Erythroblast (primary cell): Measurements from ENCODE around the gene UGT1A7.
"Not testable (repeated sequence)": the region's sequence is repeated elsewhere in the genome, so short reads cannot be mapped to it uniquely, and the experiment has no call there.

Experiments used
- DNase-seq, 2 experiments: peaks; one replicate each; lab custom pipeline; 2025; lab: John Stamatoyannopoulos, UW
- GATA1 ChIP-seq: IDR thresholded peaks from 2 replicates; pipeline ENCODE4 v1.6.1; 2011; ENCODE audit warnings: low read depth, mild to moderate bottlenecking, control low read depth, low read length, moderate library complexity
- POLR2A ChIP-seq: IDR thresholded peaks from 2 replicates; pipeline ENCODE4 v1.6.1; 2011; ENCODE audit warnings: mild to moderate bottlenecking, low read length

The UGT1A7 gene

DNA sequence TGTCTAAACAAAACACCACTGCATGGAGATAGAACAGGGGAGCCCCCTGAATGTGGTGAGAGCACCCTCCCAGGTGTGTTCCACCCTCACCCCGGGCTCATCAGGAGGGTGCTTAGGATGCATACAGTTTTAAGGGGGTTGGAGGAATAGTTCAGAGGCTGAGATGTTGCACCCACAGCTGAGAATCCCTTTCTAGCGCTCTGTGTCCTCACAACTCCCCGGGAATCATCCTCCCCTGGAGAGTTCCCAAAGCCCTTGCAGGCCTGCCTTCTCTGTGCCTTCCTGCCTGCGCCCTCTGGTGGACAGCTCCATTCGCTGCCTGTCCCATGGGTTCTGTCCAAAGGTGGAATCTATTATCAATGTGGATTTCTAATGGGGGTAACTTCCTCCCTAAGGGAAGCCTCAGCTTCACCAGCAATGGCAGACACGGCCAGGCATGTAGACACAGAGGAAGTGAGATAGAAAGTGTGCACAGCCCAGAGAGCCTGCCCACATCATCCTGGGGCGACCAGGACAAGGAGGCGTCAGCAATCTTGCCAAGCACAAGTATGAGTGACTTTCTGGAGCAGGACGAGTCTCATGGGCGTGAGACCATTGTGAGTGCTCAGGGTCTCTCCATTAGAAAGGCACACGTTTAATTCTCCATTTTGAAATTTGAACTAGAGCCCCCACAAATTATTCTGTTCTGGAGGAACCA, 29.8 kb downstream of the UGT1A7 start:
- TF ChIP-seq POLR2A (no peak), GATA1 (no peak)
- DNase-seq = peak; percentile 67 to 82

DNA sequence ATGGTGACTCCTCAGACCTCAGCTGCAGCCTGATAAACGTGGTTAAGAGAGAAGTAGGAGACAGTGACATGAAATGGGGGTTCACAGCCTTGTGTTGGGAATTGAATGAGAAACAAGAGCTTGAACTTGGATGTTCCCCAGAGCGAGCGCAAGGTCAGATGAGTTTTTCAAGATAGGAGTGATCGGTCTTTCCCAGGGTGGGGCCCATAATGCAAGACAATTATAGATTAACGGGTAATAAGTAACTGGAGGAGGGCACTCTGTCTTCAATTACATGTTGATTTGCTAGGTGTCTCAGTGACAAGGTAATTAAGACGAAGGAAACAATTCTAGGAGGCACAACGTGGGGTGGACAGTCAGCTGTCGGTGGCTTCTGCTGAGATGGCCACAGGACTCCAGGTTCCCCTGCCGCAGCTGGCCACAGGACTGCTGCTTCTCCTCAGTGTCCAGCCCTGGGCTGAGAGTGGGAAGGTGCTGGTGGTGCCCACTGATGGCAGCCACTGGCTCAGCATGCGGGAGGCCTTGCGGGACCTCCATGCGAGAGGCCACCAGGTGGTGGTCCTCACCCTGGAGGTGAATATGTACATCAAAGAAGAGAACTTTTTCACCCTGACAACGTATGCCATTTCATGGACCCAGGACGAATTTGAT, 31.0 kb downstream of the UGT1A7 start, which contains the start of gene UGT1A5:
TSS of gene UGT1A5 (plus strand) at position 297 of the 651 bp plus-strand sequence. CDS start at position 382, 85 bp downstream.
- TF ChIP-seq GATA1 = no peak
- no peak for TF ChIP-seq POLR2A
- DNase-seq = no peak

DNA sequence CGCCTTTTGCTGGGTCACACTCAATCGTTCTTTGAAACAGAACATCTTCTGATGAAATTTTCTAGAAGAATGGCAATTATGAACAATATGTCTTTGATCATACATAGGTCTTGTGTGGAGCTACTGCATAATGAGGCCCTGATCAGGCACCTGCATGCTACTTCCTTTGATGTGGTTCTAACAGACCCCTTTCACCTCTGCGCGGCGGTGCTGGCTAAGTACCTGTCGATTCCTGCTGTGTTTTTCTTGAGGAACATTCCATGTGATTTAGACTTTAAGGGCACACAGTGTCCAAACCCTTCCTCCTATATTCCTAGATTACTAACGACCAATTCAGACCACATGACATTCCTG, 31.5 kb downstream of the UGT1A7 start:
- TF ChIP-seq GATA1 = no peak
- TF ChIP-seq POLR2A = no peak
- no peak for DNase-seq

DNA sequence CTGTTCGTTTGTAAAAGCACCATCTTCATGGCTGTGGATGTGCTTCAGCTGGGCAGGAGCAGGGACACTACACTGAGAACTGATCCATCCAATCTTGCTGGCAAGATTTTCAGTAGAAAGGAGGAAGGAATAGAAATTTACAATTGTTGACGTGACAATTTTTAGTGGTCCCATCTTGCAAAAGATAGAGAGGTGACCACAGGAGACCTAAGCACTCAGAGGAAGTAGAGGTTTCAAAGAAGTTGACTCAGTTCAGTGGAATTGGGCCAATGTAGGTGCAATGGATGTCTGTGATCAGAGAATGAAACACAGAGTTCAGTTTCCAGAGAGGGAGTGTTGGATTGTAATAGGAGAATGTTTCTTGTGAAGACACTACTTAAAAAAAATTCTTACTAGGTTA, 32.4 kb downstream of the UGT1A7 start:
- TF ChIP-seq POLR2A (no peak), GATA1 (no peak)
- no peak for DNase-seq

DNA sequence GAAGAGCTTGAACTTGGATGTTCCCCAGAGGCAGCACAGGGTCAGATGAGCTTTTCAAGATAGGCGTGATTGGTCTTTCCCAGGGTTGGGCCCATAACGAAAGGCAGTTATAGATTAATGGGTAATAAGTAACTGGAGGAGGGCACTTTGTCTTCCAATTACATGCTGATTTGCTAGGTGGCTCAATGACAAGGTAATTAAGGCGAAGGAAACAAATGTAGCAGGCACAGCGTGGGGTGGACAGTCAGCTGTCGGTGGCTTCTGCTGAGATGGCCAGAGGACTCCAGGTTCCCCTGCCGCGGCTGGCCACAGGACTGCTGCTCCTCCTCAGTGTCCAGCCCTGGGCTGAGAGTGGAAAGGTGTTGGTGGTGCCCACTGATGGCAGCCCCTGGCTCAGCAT, 36.9 kb downstream of the UGT1A7 start, which contains the start of gene UGT1A4:
TSS of gene UGT1A4 (plus strand) at position 185 of the 400 bp plus-strand sequence. CDS start at position 270, 85 bp downstream.
- no peak for TF ChIP-seq POLR2A
- no peak for DNase-seq

DNA sequence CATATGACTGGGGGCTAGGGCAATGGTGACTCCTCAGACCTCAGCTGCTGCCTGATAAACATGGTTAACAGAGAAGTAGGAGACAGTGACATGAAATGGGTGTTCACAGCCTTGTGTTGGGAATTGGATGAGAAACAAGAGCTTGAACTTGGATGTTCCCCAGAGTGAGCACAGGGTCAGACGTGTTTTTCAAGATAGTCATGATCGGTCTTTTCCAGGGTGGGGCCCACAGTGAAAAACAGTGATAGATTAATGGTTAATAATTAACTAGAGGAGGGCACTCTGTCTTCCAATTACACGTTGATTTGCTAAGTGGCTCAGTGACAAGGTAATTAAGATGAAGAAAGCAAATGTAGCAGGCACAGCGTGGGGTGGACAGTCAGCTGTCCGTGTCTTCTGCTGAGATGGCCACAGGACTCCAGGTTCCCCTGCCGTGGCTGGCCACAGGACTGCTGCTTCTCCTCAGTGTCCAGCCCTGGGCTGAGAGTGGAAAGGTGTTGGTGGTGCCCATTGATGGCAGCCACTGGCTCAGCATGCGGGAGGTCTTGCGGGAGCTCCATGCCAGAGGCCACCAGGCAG, 47.1 kb downstream of the UGT1A7 start, which contains the start of gene UGT1A3:
TSS of gene UGT1A3 (plus strand) at position 320 of the 579 bp plus-strand sequence. CDS start at position 405, 85 bp downstream.
- TF ChIP-seq POLR2A (no peak), GATA1 (no peak)
- no peak for DNase-seq

DNA sequence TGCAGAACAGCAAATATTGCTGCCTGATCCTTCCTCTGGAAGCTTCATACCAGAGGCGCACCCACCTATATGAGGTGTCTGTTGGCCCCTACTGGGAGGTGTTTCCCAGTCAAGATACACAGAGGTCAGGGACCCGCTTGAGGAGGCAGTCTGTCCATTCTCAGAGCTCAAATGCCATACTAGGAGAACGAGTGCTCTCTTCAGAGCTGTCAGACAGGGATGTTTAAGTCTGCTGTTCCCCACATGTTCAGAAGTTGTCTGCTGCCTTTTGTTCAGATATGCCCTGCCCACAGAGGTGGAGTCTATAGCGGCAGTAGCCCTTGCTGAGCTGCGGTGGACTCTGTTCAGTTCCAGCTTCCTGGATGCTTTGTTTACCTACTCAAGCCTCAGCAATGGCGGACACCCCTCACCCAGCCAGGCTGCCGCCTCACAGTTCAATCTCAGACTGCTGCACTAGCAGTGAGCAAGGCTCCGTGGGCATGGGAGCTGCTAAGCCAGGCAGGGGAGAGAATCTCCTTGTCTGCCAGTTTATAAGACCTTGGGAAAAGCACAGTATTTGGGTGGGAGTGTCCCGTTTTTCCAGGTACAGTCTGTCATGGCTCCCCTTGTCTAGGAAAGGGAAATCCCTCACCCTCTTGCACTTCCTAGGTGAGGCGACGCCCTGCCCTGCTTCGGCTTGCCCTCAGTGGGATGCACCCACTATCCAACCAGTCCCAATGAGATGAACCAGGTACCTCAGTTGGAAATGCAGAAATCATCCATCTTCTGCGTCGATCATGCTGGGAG, 55.4 kb downstream of the UGT1A7 start:
- not testable (repeated sequence) for DNase-seq

DNA sequence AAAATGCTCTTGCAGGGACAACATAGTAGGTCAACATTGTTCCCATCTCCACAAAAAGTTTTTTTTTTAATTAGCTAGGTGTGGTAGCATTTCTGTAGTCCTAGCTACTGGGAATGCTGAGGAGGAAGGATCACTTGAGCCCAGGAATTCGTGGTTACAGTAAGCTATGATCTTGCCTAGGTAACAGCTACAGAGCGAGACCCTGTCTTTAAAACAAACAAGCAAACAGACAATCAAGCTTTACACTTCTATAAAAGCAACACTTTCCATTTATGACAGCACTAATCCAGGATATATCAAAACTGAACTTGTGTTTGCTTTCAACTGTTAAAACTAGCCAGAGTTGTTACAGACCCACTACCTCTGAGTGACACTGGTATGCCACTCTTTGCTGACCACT, 59.2 kb downstream of the UGT1A7 start:
- no peak for DNase-seq
- TF ChIP-seq POLR2A (no peak), GATA1 (no peak)

DNA sequence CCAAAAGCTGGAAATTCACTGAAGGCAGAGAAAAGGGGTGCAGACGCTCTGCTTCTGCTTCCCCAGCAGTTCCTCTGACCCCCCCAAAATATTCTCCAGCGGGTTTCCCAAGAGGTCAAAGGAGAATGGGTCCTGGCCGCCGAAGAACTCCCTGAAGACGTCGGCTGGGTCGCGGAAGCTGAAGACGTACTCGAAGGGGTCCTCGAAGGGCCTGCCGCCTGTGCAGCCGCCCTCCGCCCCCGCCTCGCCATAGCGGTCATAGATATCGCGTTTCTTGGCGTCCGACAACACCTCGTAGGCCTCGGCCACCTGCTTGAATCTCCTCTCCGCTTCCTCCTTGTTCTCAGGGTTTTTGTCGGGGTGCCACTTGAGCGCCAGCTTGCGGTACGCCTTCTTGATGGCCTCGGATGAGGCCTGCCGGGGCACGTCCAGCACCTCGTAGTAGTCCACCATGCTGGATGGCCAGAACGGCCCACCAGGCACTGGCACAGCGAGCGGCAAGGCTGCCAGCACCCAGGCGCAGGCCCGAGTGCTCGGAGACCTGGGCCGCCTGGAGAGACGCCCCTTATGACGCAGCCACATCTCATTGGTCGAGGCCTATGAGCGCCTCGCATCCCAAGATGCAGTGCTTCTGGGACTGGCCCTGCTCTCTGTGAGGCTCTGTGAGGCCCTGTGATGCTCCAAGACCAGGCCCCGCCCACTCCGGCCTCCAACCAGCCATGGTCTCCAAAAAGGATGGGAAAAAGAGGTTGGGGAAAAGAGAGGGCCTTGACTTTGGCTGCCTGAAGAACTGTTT, 62.0 kb downstream of the UGT1A7 start:
- no peak for TF ChIP-seq POLR2A
- no peak for TF ChIP-seq GATA1
- no peak for DNase-seq

DNA sequence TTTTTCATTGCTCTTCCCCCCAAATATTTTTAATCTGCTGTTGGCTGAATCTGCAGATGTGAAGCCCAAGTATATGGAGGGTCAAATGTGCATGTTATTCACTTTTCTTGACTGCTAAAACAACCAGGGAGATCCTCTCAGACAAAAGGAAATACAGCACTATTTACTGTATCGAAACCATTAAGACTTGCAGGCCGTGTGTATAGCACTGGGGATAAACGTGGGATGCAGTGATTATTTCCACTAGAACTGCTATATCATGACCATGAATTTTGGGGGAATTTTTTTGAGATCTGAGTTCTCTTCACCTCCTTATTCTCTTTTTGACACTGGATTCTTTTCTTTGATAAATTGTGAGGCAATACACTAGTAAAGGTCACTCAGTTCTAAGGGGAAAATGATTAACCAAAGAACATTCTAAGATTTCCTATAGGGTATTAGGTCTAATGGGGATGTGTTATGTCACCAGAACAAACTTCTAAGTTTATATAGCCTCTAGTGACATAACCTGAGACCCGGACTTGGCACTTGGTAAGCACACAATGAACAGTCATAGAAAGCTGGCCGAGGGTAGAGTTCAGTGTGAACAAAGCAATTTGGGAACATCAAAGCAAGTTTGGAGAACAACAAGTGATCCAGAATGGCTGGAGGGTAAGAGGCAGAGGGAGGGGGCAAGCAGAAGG, 63.5 kb downstream of the UGT1A7 start:
- TF ChIP-seq POLR2A (no peak), GATA1 (no peak)
- DNase-seq = no peak

DNA sequence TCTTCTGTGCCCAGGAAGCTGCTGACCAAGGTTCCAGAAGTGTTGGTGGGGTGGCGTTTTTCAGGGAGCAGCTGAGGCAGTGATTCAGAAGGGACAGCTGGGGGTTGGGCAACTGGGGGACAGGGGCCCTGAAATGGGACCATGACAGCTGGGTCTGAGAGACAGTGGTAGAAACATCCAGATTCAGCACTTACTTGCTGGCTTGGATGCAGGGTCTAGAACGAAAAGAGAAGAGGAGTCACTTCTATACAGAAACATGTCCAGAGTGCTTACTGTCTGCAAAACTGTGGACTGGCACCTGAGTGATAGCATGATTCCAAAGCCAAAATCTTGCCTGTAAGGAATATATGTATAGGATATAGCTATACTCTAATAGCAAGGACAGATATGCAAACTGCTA, 64.1 kb downstream of the UGT1A7 start:
- DNase-seq = not testable (repeated sequence)

DNA sequence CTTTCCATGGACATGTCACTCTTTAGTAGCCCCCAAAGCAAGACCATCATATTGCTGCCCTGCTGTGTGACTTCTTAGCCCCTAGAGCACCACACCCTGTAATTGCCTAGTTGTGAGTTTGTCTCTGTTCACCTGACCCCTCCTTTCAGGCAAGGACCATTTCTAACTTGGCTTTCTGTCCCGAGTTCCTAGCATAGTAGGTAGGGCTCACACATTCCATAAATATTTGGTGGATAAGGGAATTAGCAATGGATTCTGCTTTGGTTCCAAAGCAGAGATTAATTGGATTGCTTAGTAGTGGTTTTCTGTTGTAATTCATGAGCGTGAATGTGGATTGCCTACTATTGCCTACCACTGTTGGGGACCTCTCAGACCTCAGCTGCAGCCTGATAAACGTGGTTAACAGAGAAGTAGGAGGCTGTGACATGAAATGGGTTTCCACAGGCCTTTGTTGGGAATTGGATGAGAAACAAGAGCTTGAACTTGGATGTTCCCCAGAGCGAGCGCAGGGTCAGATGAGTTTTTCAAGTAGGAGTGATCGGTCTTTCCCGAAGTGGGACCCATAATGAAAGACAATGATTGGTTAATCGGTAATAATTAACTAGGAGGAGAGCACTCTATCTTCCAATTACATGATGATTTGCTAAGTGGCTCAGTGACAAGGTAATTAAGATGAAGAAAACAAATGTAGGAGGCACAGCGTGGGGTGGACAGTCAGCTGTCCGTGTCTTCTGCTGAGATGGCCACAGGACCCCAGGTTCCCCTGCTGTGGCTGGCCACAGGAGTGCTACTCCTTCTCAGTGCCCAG, 65.0 kb downstream of the UGT1A7 start:
- TF ChIP-seq GATA1 (no peak), POLR2A (no peak)
- no peak for DNase-seq
